HEK293T (cell line): ENCODE measurements around the gene ZER1.

Experiments
- ARNT ChIP-seq: fragments of 450-650 bp; IDR thresholded peaks from 2 replicates; pipeline ENCODE4 v1.6.1; 2017; ENCODE audit warnings: mild to moderate bottlenecking
- BHLHE40 ChIP-seq: fragments of 450-650 bp; IDR thresholded peaks from 2 replicates; pipeline ENCODE4 v1.6.1; 2016; ENCODE audit warnings: mild to moderate bottlenecking, moderate library complexity, borderline replicate concordance
- FOXM1 ChIP-seq: fragments of 450-650 bp; IDR thresholded peaks from 2 replicates; pipeline ENCODE4 v1.6.1; 2017; ENCODE audit warnings: mild to moderate bottlenecking, borderline replicate concordance
- SP1 ChIP-seq: fragments of 450-650 bp; IDR thresholded peaks from 2 replicates; pipeline ENCODE4 v1.6.1; 2017
- SUZ12 ChIP-seq: fragments of 450-650 bp; IDR thresholded peaks from 2 replicates; pipeline ENCODE4 v1.6.1; 2016; ENCODE audit warnings: mild to moderate bottlenecking
- TF ChIP-seq, protein P1 (sequence below): fragments of 450-650 bp; IDR thresholded peaks from 2 replicates; pipeline ENCODE4 v1.6.1; 2016

DNA sequence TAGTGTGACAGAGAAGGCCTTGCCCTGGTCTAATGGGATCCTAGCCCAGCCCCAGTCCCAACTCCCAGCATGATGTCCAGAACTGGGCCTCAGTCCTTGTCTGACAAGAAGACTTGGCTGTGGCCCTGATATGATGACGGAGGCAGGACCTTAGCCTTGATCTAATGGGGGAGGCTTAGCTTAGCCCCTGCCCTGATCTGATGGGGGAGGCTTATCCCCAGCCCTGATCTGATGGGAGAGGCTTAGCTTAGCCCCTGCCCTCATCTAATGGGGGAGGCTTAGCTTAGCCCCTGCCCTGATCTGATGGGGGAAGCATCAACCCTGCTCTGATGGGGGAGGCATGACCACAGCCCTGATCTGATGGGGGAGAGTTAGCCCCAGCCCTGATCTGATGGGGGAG, 65.7 kb downstream of the ZER1 start:
- no peak for TF ChIP-seq ARNT
- TF ChIP-seq BHLHE40 = no peak
- TF ChIP-seq, protein P1, sequence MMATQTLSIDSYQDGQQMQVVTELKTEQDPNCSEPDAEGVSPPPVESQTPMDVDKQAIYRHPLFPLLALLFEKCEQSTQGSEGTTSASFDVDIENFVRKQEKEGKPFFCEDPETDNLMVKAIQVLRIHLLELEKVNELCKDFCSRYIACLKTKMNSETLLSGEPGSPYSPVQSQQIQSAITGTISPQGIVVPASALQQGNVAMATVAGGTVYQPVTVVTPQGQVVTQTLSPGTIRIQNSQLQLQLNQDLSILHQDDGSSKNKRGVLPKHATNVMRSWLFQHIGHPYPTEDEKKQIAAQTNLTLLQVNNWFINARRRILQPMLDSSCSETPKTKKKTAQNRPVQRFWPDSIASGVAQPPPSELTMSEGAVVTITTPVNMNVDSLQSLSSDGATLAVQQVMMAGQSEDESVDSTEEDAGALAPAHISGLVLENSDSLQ = no peak
- no peak for TF ChIP-seq FOXM1
- TF ChIP-seq SP1 = no peak
- no peak for TF ChIP-seq SUZ12
